ENCODE results near the gene CRACR2B.
A peak's percentile ranks its signal among the peaks of the same experiment; 100 is the strongest.

CRACR2B gene

DNA sequence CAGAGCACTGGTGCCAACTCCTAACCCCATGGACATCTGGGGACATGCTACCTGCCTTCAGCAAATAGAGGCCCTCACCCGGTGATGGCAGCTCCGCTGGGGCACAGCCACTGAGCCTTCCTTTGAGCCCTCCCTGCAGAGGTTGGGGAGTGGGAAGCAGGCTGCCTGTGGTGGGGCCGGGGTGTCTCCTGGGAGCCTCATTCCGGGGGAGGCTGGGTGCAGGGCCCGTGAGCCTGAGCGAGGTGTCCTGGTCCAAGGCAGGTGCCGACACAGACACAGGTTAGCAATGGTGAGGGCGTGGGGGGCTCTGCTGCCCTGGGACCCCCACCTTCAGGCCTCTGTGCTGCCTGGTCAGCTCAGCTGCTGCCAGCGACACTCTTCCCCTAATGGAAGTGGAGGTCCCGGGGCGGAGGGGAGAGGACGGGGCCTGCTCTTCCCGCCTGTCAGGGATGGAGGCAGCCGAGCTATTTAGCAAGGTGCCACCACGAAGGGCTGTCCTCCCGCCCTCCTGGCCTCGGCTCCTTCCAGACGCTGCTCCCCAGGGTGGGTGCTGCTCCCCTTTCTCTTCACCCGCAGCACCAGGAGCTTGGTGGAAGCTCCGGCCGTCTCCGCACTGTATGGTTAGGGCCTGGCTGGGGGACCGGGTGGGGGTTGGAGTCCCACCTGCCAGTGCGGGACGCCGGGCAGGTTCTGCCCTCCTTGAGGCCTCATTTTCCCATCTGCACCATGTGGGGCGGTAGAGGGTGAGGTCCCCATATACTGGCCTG lies 26.1 kb downstream of the CRACR2B start:
- DNase-seq (ENCODE audit: low read depth, low spot score), result no peak

DNA sequence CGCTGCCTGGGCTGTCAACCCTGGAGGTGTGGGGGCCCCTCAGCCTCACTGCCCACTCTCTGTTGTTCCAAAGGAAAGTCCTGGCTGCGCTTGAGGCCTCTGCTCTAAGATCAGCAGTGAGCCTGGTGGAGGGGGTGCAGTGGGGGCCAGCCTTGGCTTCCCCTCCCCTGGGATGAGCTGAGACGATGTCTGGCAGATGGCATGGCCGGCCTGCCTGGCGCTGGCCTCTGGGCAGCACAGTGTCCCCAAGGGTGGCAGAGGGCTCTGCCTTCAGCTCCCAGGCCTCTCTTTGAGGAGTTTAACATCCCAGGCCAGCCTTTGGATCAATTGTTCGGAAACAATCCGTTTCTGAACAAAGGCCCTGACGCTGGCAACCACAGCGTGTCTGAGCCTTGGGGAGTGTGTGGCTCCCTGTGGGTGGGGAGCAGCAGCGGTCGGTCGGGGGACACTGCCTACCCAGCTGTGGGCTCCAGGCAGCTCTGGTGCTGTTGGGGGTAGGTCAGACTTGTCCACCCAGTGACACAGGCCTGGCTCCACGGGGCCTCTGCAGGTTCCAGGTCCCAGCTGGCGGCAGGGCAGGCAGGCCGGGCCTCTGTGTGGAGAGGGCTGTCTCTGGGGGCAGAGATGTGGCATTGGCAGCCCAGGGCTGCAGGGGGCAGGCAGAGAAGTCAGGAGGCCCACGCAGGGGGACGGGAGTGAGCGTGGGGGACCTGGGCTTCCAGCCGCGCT lies 27.0 kb downstream of the CRACR2B start:
- DNase-seq (ENCODE audit: low read depth, low spot score), result no peak

- DNase-seq (ENCODE audit: low read depth, low spot score), result no peak
These were observed 27.6 kb downstream of the CRACR2B start for GRCh38 chr11:855330-855674.

GRCh38 chr11:855796-856195 lies 28.1 kb downstream of the CRACR2B start:
- no peak for DNase-seq (ENCODE audit: low read depth, low spot score)

- no peak for DNase-seq (ENCODE audit: low read depth, low spot score)
These were observed 28.7 kb downstream of the CRACR2B start for GRCh38 chr11:856397-856796.

GRCh38 chr11:858053-858761 lies 30.5 kb downstream of the CRACR2B start:
- DNase-seq (ENCODE audit: low read depth, low spot score), result no peak

GRCh38 chr11:858762-859339 lies 31.1 kb downstream of the CRACR2B start:
- no peak for DNase-seq (ENCODE audit: low read depth, low spot score)

DNA sequence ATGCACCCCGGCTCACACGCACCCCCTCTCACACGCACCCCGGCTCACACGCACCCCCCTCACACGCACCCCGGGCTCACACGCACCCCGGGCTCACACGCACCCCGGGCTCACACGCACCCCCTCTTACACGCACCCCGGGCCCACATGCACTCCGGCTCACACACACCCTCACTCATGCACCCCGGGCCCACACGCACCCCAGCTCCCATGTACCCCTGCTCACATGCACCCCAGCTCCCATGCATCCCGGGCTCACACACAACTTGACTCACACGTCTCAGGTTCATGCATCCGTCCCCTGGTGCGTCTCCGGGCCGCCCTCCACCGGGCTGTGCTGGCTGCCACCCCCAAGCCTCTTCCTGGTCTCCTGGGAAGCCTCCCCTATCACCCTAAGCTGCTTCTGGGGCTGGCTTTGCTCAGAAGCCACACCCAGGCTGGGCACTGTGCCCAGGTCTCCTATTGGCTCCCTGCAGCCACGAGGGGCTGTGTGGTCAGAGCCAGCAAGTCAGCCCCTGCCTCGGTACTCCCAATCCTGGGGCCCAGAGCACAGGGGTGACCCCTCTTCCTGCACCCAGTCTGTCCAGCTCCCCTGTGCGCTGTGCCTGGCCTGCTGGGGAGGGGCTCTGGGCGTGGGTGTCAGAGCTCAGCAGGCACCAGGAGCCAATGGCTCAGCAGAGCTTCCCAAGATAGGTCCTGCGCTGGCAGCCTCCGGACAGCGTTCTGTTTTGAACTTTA lies 31.8 kb downstream of the CRACR2B start:
- DNase-seq (ENCODE audit: low read depth, low spot score), result peak; percentile 58

DNA sequence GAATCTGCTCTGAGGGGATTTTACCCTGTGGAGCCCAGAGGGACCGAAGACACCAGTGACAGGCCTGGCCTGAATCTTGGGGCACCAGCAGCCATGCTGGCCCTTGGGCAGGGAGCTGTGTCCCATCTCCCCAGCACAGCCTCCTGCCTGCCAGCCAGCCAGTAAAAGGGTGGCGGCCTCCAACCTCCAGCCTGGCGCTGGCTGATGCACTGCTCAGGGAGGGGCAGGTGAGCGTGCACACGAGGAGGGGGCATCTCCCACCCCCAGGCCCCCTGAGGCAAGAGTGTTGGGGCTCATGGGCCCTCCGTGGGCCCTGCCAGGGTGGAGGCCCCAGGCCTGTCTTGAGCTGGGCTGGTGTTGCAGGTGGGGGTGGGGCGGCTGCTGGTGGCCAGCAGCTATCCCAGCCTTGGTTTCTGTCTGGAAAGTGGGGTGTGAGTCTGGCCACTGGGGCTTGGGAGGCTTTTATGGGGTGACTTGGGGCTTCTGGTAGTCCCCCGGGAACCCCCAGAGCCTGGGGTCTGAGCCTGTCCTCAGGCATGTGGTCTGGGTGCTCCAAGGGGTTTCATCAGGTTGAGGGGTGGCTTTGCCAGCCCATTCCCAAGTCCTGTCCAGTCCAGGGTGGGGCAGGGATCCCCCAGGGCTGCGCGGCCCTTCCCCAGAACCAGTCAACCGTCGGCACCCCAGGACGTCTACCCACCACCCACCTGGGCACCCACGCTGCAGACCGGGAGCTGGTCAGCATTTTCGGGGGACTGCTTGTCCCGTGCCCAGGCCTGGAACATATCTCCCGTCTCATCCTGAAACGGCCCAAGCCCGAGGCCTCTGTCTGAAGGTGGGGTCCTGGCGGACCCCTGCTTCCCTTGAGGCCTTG lies 32.8 kb downstream of the CRACR2B start:
- DNase-seq (ENCODE audit: low read depth, low spot score), result no peak

DNA sequence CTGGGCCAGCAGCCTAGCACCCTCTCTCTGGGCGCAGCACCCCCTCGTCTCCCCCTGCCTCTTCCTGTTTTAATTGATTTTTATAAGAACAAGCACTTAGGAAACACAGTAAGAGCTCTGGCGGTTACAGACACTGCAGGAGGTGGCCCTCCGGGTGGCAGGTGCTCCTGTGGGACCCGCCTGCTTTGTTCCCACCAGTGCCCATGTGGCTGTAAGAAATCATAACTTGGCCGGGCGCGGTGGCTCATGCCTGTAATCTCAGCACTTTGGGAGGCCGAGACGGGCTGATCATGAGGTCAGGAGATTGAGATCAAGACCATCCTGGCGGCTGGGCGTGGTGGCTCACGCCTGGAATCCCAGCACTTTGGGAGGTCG lies 33.4 kb downstream of the CRACR2B start:
- no peak for DNase-seq (ENCODE audit: low read depth, low spot score)

DNA sequence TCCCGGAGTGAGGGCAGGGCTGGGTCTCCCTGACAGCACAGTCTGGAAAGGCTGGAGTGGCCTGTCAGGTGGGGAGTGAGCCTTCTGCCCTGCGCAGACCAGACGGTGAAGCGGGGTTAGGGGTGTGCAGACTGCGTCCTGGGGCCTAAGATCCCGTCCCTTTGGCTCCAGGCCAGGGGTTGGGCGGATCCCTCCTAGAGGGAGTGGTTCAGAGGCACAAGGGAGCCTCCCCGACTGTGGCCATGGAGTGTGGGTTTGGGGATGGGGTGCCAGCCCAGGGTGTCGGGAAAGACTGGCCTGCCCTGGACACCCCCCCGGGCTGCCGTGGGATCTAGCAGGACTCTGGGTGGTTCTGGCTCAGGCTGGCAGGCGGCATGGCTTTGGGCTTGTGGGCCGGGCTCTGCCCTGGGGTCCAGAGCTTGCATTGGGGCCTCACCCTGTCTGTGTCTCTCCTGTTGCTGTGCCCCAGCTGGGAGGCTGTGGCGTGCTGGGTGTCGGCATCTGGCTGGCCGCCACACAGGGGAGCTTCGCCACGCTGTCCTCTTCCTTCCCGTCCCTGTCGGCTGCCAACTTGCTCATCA lies 34.5 kb downstream of the CRACR2B start:
- no peak for DNase-seq (ENCODE audit: low read depth, low spot score)

DNA sequence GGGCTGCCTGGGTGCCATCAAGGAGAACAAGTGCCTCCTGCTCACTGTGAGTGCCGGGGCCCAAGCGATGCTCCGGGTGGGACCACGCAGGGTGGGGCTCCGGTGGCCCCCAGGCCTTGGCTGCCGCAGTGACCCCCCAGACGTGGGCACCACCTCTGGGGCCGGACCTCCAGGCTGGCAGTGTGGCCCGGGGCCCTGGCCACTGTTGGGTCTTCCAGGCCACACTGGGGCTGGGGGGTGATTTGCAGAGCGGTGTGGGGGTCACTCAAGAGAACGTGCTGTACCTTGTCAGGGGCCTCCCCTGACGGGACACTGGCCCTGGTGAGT lies 34.9 kb downstream of the CRACR2B start:
- no peak for DNase-seq (ENCODE audit: low read depth, low spot score)

- no peak for DNase-seq (ENCODE audit: low read depth, low spot score)
These were observed 35.5 kb downstream of the CRACR2B start for GRCh38 chr11:863023-863909.

- no peak for DNase-seq (ENCODE audit: low read depth, low spot score)
These were observed 36.5 kb downstream of the CRACR2B start for GRCh38 chr11:863910-864827.

DNA sequence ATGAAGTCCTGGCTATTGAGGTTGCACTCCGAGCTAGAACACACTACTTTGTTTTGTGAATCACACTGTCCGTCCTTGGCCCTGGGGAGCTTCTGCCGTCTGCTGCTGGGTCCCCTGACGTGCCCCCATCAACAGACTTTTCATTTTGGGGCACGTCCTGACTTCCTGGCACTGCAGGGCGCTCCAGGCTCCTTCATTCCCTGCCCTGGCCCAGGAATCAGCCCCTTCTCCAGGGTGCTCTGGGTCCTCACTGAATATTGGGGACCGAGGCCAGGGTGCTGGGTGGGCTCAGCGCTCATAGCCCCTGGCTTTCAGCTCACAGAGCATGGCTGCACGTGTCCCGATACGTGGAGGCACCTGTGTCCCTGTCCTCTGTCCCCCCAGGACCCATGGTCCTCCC lies 37.2 kb downstream of the CRACR2B start:
- no peak for DNase-seq (ENCODE audit: low read depth, low spot score)

DNA sequence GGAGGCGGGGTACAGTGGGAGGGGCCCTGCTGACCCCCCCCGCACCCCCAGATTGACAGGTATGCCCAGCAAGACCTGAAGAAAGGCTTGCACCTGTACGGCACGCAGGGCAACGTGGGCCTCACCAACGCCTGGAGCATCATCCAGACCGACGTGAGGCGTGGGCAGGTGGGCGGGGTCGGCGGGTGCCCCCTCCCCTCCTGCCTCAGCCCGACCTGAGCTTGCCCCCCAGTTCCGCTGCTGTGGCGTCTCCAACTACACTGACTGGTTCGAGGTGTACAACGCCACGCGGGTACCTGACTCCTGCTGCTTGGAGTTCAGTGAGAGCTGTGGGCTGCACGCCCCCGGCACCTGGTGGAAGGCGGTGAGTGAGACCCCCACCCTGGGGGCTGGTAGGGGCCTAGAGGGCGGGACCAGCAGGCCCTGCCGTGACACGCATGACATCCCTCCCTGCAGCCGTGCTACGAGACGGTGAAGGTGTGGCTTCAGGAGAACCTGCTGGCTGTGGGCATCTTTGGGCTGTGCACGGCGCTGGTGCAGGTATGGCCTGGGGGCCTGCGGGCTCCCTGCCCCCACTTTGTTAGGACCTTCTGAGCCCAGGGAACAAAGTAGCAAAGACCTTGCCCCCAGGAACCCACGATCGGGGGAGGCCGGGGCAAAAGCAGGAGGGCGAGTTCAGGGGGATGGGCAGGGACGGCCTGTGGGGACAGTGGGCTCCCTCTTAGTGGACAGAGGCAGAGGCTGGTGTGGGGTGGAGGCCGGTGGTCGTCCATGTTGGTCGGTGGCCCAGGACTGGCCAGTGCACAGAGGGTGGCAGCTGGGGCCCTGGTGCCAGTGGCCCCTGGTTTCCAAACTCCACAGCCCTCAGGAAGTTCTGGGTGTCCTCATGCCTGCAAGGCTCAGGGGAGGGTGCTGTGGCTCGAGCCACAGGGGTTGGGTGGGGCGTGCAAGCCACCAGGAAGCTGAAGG lies 38.0 kb downstream of the CRACR2B start:
- no peak for DNase-seq (ENCODE audit: low read depth, low spot score)

GRCh38 chr11:866481-866880 lies 38.8 kb downstream of the CRACR2B start:
- no peak for DNase-seq (ENCODE audit: low read depth, low spot score)

Measured in brain pericyte (primary cell).